Psoas muscle (tissue), 8 donors: ENCODE measurements around the gene SASH1. TPM values are rescaled to one million over a fixed set of nuclear protein-coding genes. Genes with fewer than 3 reads are reported as not detected.

Experiments
- ATAC-seq, 4 donors: fragments of 200-7000 bp; cut with Tn5 transposase; one replicate each; pipeline ENCODE4 v1.9.1; 2020; ENCODE audit warnings: moderate library complexity in 3 of 4, mild to moderate bottlenecking in 2 of 4
- DNase-seq, 2 donors: peaks; one replicate each; pipeline ENCODE4 v3.0.0-alpha.2; 2020
- H3K27ac ChIP-seq: fragments of 200-600 bp; one replicate; pipeline ENCODE4 v1.8.0; 2022
- H3K27me3 ChIP-seq, 3 donors: fragments of 200-600 bp in 1 of 3; one replicate each; pipeline versions ENCODE4 v1.6.1 to v1.8.0; 2013 to 2022; ENCODE audit warnings: low read length in 2 of 3, mild to moderate bottlenecking in 2 of 3, moderate library complexity in 1 of 3; ENCODE audit not compliant: insufficient read depth in 3 of 3
- H3K36me3 ChIP-seq, 2 donors: fragments of 200-600 bp in 1 of 2; one replicate each; pipeline versions ENCODE4 v1.6.1 to v1.8.0; 2013 to 2022; ENCODE audit warnings: low read depth in 1 of 2, mild to moderate bottlenecking in 1 of 2, moderate library complexity in 1 of 2; ENCODE audit not compliant: insufficient read depth in 1 of 2
- H3K4me1 ChIP-seq: fragments of 200-600 bp; one replicate; pipeline ENCODE4 v1.8.0; 2022
- H3K4me3 ChIP-seq: fragments of 200-600 bp; one replicate; pipeline ENCODE4 v1.8.0; 2022; ENCODE audit warnings: mild to moderate bottlenecking
- H3K9me3 ChIP-seq: fragments of 200-600 bp; one replicate; pipeline ENCODE4 v1.8.0; 2022
- WGBS, 3 donors: extraction: QIAGEN DNeasy Blood & Tissue Kit; methylation state at CpG; one replicate each; pipeline versions ENCODE4 v1.1.6 to v1.1.7; 2013; 5-methylcytosine and 5-hydroxymethylcytosine counted together
- intact Hi-C, 2 donors: fragments of 100-400 bp; cut with DNase I; formaldehyde crosslinking; loops; one replicate each; pipeline versions ENCODE4 v1.11.0 to v1.14.2; 2022
- polyA plus RNA-seq, 3 donors: library from polyadenylated mRNA; stranded (reverse); fragments of 200-250 nt; gene quantifications; one replicate each; pipeline ENCODE4 v1.2.3, GENCODE V29; 2013
- total RNA-seq, 4 donors: library from RNA; stranded (reverse); fragmentation: NEBNext Ultra II Directional in 2 of 4; extraction: Animal tissue kit (Norgen Biotek cat#: 25700) in 2 of 4; gene quantifications; one replicate each; pipeline versions ENCODE4 v1.2.1 to v1.2.4, GENCODE V29; 2021 to 2023
- TF ChIP-seq, protein P1 (sequence below): fragments of 200-600 bp; IDR thresholded peaks from one replicate; pipeline ENCODE4 v1.8.0; 2022; ENCODE audit warnings: antibody characterized with exemption
- donor health status: healthy with polysubstance abuse.
- donor health status: DM: no; HTN: no; CAD: no; lungs with moderate emphysema.
- donor health status: Bipolar disorder and iron deficiency.
- donor health status: healthy.
- donor health status: DM: yes; HTN: yes; CAD: no.
- donor health status: DM: no; HTN: no; CAD: no.
- donor health status: DM: no; HTN: no; CAD: no.
- donor health status: DM: yes; HTN: yes; CAD: no.

The SASH1 gene
- total and polyA plus RNA-seq, 7 donors = 5.0 to 26.1 (median 13.0) TPM

DNA sequence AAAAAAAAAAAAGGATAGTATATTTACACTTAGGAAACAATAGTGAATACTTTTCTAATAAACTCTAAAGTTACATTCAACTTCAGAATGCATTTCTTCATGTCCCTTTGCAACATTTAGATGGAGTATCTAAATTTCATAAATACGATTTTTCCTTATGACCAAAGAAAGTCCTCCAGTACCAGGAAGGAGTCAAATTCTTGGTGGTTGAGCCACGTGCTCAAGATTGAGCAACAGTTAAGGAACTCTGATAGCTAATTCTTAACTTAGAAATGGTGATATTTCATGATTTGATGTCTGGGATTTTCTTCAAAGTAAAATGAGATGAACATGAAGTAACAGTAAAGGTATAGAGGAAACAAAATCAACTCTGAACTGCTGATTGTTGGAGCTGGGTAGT lies 92.7 kb downstream of the SASH1 start:
- no peaks in the 10 kb centered on the region for H3K36me3 ChIP-seq
- TF ChIP-seq, protein P1, sequence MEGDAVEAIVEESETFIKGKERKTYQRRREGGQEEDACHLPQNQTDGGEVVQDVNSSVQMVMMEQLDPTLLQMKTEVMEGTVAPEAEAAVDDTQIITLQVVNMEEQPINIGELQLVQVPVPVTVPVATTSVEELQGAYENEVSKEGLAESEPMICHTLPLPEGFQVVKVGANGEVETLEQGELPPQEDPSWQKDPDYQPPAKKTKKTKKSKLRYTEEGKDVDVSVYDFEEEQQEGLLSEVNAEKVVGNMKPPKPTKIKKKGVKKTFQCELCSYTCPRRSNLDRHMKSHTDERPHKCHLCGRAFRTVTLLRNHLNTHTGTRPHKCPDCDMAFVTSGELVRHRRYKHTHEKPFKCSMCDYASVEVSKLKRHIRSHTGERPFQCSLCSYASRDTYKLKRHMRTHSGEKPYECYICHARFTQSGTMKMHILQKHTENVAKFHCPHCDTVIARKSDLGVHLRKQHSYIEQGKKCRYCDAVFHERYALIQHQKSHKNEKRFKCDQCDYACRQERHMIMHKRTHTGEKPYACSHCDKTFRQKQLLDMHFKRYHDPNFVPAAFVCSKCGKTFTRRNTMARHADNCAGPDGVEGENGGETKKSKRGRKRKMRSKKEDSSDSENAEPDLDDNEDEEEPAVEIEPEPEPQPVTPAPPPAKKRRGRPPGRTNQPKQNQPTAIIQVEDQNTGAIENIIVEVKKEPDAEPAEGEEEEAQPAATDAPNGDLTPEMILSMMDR = no peak
- WGBS, 3 donors = 54 to 65% (median 65%) methylated on average over 2 of the region's 2 CpGs
- ATAC-seq (no peak), DNase-seq (no peak)
- H3K9me3 ChIP-seq = no peaks in the 10 kb centered on the region
- H3K27ac ChIP-seq = no peak overlapping the region
- peaks cover 15% of the 10 kb centered on the region for H3K4me1 ChIP-seq
- H3K27me3 ChIP-seq = no peaks in the 10 kb centered on the region
- H3K4me3 ChIP-seq = no peak overlapping the region
- intact Hi-C loops = no loop called here

- ATAC-seq (no peak), DNase-seq (no peak)
- TF ChIP-seq, protein P1 = no peak
- H3K27me3 ChIP-seq = no peaks in the 10 kb centered on the region
- intact Hi-C loops = no loop called here
- H3K27ac ChIP-seq = no peak overlapping the region
- H3K36me3 ChIP-seq = no peaks in the 10 kb centered on the region
- H3K4me3 ChIP-seq = no peak overlapping the region
- WGBS, 3 donors = 68 to 80% (median 69%) methylated on average over 1 of the region's 1 CpG
- H3K9me3 ChIP-seq = no peaks in the 10 kb centered on the region
- peaks cover 19% of the 10 kb centered on the region for H3K4me1 ChIP-seq
These were observed 93.8 kb downstream of the SASH1 start for GRCh38 chr6:148436466-148436865.

GRCh38 chr6:148438632-148439031 lies 96.0 kb downstream of the SASH1 start:
- H3K9me3 ChIP-seq = no peaks in the 10 kb centered on the region
- intact Hi-C loops = no loop called here
- H3K27me3 ChIP-seq = no peaks in the 10 kb centered on the region
- ATAC-seq (no peak), DNase-seq (no peak)
- H3K36me3 ChIP-seq = no peaks in the 10 kb centered on the region
- WGBS, 3 donors = 84 to 91% (median 90%) methylated on average over 7 of the region's 7 CpGs
- H3K4me1 ChIP-seq = peaks cover 18% of the 10 kb centered on the region
- H3K4me3 ChIP-seq = no peak overlapping the region
- H3K27ac ChIP-seq = no peak overlapping the region
- TF ChIP-seq, protein P1 = no peak

DNA sequence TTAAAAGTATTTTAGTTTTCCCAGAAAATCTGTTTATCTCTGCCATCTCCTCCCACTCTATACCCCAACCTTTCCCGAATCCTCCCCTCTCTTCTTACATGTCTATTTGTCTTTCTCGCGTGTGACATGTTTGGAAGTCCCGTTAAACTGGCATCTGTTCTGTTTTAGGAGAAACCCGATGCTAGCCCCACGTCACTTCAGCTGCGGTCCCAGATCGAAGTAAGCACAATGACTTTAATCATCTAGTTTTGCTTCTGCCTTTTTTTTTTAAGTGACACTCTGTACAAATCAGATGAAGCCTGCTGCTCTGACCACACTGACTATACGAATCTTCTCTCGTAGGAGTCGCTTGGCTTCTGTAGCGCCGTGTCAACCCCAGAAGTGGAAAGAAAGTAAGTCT lies 97.4 kb downstream of the SASH1 start:
- DNase-seq (no peak), ATAC-seq (peak in 1 of 4 donors; percentile 17)
- Histone ChIP-seq H3K27me3 (no peaks in the 10 kb centered on the region), H3K4me1 (peaks cover 18% of the 10 kb centered on the region), H3K27ac (peak overlapping the region; percentile 17), H3K36me3 (no peaks in the 10 kb centered on the region), H3K9me3 (no peaks in the 10 kb centered on the region), H3K4me3 (peak overlapping the region; percentile 26)
- TF ChIP-seq, protein P1 = no peak
- intact Hi-C loops = no loop called here
- WGBS, 3 donors = 36 to 50% (median 36%) methylated on average over 13 of the region's 13 CpGs

DNA sequence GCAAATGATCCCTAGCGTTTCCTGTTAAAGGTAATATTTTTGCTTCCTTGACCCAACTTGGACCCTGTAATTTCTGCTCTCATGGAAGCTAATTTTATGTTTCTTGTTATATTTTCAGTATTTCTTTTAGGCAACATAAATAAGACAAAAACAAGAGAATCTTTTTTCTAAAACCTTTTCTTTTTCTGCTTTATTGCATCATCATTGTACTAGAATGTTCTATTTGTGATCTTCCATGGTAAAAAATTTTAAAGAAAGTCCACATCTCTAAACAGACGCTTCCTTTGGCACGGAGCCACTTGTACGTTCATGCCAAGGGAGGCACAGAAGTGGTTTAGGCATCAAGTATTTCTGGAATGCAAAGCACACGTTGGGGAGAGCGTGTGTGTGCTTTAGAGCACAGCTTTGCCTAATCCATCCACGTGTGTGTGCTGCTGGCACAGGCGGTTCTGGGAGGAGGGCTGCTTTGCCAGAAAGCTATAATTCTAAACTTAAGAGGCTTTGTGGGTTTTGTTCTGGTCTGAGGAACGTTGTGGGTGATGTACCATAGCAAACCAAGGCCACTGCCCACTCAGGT lies 98.3 kb downstream of the SASH1 start:
- Histone ChIP-seq H3K27me3 (no peaks in the 10 kb centered on the region), H3K27ac (peak overlapping the region; percentile 58), H3K36me3 (no peaks in the 10 kb centered on the region), H3K9me3 (no peaks in the 10 kb centered on the region), H3K4me1 (peaks cover 18% of the 10 kb centered on the region), H3K4me3 (peak overlapping the region; percentile 26)
- TF ChIP-seq, protein P1 = no peak
- DNase-seq (peak; percentile 75 to 76), ATAC-seq (peak; percentile 45 to 74 (median 70))
- WGBS, 3 donors = 13 to 17% (median 16%) methylated on average over 9 of the region's 9 CpGs
- intact Hi-C loops = no loop called here
